GM18867 (cell line): ENCODE data around the gene DENND5B.
A peak's percentile ranks its signal among the peaks of the same experiment; 100 is the strongest.
"Not testable (repeated sequence)": the region's sequence is repeated elsewhere in the genome, so short reads cannot be mapped to it uniquely, and the experiment has no call there.

Experiments
- ATAC-seq: cut with Tn5 transposase; IDR thresholded peaks from one replicate; pipeline ENCODE4 v1.9.1; 2021; ENCODE audit warnings: mild to moderate bottlenecking, moderate library complexity; ENCODE audit not compliant: unreplicated experiment

Gene DENND5B

GRCh38 chr12:31477687-31478086, 113.2 kb downstream of the DENND5B start:
- peak; percentile 70 for ATAC-seq

GRCh38 chr12:31476437-31476836, 114.5 kb downstream of the DENND5B start:
- ATAC-seq = no peak

- not testable (repeated sequence) for ATAC-seq
Measured at GRCh38 chr12:31475610-31476009, 115.3 kb downstream of the DENND5B start.

- ATAC-seq = no peak
Measured at GRCh38 chr12:31474751-31475150, 116.2 kb downstream of the DENND5B start.

- no peak for ATAC-seq
Measured at GRCh38 chr12:31471823-31472222, 119.1 kb downstream of the DENND5B start.

GRCh38 chr12:31471051-31471450, 119.9 kb downstream of the DENND5B start:
- no peak for ATAC-seq

GRCh38 chr12:31470459-31470858, 120.5 kb downstream of the DENND5B start:
- ATAC-seq = no peak

- no peak for ATAC-seq
Measured at GRCh38 chr12:31466768-31467167, 124.2 kb downstream of the DENND5B start.

GRCh38 chr12:31465002-31465401, 125.9 kb downstream of the DENND5B start:
- no peak for ATAC-seq

GRCh38 chr12:31460024-31460423, 130.9 kb downstream of the DENND5B start:
- ATAC-seq = no peak

- ATAC-seq = no peak
Measured at GRCh38 chr12:31456562-31456961, 134.4 kb downstream of the DENND5B start.

GRCh38 chr12:31444736-31445135, 146.2 kb downstream of the DENND5B start:
- no peak for ATAC-seq

GRCh38 chr12:31440586-31440985, 150.3 kb downstream of the DENND5B start:
- no peak for ATAC-seq

GRCh38 chr12:31440134-31440533, 150.8 kb downstream of the DENND5B start:
- ATAC-seq = no peak

GRCh38 chr12:31431721-31432240, 159.2 kb downstream of the DENND5B start:
- ATAC-seq = no peak

- no peak for ATAC-seq
Measured at GRCh38 chr12:31423405-31423804, 167.5 kb downstream of the DENND5B start.

GRCh38 chr12:31412292-31412801, 178.6 kb downstream of the DENND5B start:
- no peak for ATAC-seq

GRCh38 chr12:31408763-31409162, 182.2 kb downstream of the DENND5B start:
- ATAC-seq = no peak

- no peak for ATAC-seq
Measured at GRCh38 chr12:31407562-31407961, 183.4 kb downstream of the DENND5B start.

- ATAC-seq = peak; percentile 76
Measured at GRCh38 chr12:31406345-31406744, 184.6 kb downstream of the DENND5B start.

- no peak for ATAC-seq
Measured at GRCh38 chr12:31405021-31405420, 185.9 kb downstream of the DENND5B start.

GRCh38 chr12:31403099-31403607, 187.8 kb downstream of the DENND5B start:
- peak; percentile 83 for ATAC-seq

GRCh38 chr12:31393004-31393550, 197.9 kb downstream of the DENND5B start:
- no peak for ATAC-seq
